Transverse colon (tissue), 4 donors: ENCODE data around the gene AGTRAP. TPM values are rescaled to one million over a fixed set of nuclear protein-coding genes. Genes with fewer than 3 reads are reported as not detected.

Experiments
- DNase-seq: peaks from one replicate; pipeline ENCODE4 v3.0.0-alpha.2; 2019
- H3K27ac ChIP-seq, 4 donors: fragments of 200-600 bp; sonication (generic); 2 replicates each; pipeline ENCODE4 v1.5.1; 2016 to 2018; ENCODE audit warnings: inconsistent platforms in 4 of 4
- H3K27me3 ChIP-seq: fragments of 200-600 bp; sonication (generic); 2 replicates; pipeline ENCODE4 v1.5.1; 2017; ENCODE audit warnings: inconsistent platforms
- H3K36me3 ChIP-seq, 4 donors: fragments of 200-600 bp; sonication (generic); 2 replicates each; pipeline ENCODE4 v1.5.1; 2017 to 2019; ENCODE audit warnings: inconsistent platforms in 4 of 4
- H3K4me1 ChIP-seq, 4 donors: fragments of 200-600 bp; sonication (generic); 2 replicates each; pipeline ENCODE4 v1.5.1; 2017 to 2020; ENCODE audit warnings: inconsistent platforms in 4 of 4
- H3K4me3 ChIP-seq, 4 donors: fragments of 200-600 bp; sonication (generic); 1 replicate in 1 of 4; 2 replicates in 3 of 4; pipeline versions ENCODE4 v1.5.1 to v1.6.1; 2017 to 2019; ENCODE audit warnings: inconsistent platforms in 4 of 4
- H3K9me3 ChIP-seq, 2 donors: fragments of 200-600 bp; sonication (generic); 2 replicates each; pipeline ENCODE4 v1.5.1; 2017 to 2019; ENCODE audit warnings: inconsistent platforms in 2 of 2
- EP300 ChIP-seq: sonication (generic); formaldehyde crosslinking; IDR thresholded peaks from one replicate; pipeline ENCODE4 v1.6.1; 2017; ENCODE audit warnings: antibody characterized with exemption, low read depth
- POLR2A ChIP-seq: fragments of 450-650 bp; IDR thresholded peaks from one replicate; pipeline ENCODE4 v1.6.1; 2016; ENCODE audit warnings: antibody characterized with exemption, mild to moderate bottlenecking, moderate library complexity
- POLR2AphosphoS5 ChIP-seq, 3 donors: sonication (generic); formaldehyde crosslinking; IDR thresholded peaks; one replicate each; pipeline ENCODE4 v1.6.1; 2016; ENCODE audit warnings: antibody characterized with exemption in 3 of 3
- WGBS, 2 donors: methylation state at CpG; one replicate each; pipeline ENCODE4 v1.1.5; 2018; ENCODE audit warnings: low coverage in 1 of 2; 5-methylcytosine and 5-hydroxymethylcytosine counted together
- in situ Hi-C, 4 donors: fragments of 200-750 bp; cut with MboI; loops; one replicate each; pipeline versions ENCODE4 v1.15.0 to v1.15.1; 2017; ENCODE audit warnings: low sequenced_read_pairs in 3 of 4, low pct_ligation_motif_present in 1 of 4, low pct_unique_long_range_greater_than_20kb in 1 of 4
- intact Hi-C: fragments of 100-400 bp; cut with DNase I; formaldehyde crosslinking; loops from one replicate; pipeline ENCODE4 v1.15.1; 2023; ENCODE audit warnings: low total_unique reads
- total RNA-seq, 4 donors: library from RNA; depleted of rRNA; stranded (reverse); fragments of >200 nt; gene quantifications; one replicate each; pipeline ENCODE4 v1.1.0, GENCODE V29; 2016
- TF ChIP-seq, protein P1 (sequence below), 5 experiments: fragments of 200-600 bp in 3 of 5; fragments of 450-650 bp in 2 of 5; sonication (generic) in 3 of 5; IDR thresholded peaks; 1 replicate in 2 of 5; 2 replicates in 3 of 5; pipeline ENCODE4 v1.5.1; 2016 to 2017; ENCODE audit warnings: antibody characterized with exemption in 5 of 5, inconsistent platforms in 3 of 5, mild to moderate bottlenecking in 2 of 5, moderate library complexity in 1 of 5

Gene AGTRAP
- total RNA-seq, 4 donors from 2014 or later: 1.2 to 27.0 (median 22.7) TPM

DNA sequence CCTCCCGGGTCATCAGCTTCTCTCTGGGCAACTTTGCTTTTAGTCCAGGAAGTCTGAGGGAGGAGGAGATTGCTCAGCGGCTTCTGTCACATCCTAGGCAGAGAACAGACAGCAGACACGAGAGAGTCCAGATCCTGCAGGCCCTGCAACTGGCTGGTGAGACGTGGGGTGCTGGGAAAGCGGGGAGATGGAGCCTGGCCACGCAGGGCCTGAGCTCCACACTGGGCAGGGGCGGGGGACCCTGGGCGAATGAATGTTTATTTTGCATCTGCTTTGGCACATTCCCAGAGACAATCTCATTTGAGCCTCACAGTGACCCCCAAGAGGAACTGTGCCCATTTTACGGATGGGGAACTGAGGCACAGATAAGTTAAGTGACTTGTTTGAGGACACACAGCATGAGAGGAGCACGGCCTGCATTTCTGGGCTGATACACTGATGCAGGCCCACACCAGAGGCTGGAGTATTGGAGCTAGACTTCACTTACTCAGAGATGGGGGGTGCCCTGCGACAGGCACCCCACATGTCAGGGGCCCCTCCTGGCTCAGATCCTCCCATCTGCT is 35.6 kb downstream of the AGTRAP start:
- Histone ChIP-seq H3K4me3 (no peak overlapping the region), H3K4me1 (no peaks in the 10 kb centered on the region), H3K27ac (no peak overlapping the region), H3K27me3 (peaks cover 8% of the 10 kb centered on the region), H3K9me3 (no peaks in the 10 kb centered on the region), H3K36me3 (no peaks in the 10 kb centered on the region)
- 56% methylated on average over 11 of the region's 11 CpGs; no CpG with 5 or more reads in 1 of the 2 donors for WGBS, 2 donors
- TF ChIP-seq EP300: no peak
- TF ChIP-seq, protein P1, sequence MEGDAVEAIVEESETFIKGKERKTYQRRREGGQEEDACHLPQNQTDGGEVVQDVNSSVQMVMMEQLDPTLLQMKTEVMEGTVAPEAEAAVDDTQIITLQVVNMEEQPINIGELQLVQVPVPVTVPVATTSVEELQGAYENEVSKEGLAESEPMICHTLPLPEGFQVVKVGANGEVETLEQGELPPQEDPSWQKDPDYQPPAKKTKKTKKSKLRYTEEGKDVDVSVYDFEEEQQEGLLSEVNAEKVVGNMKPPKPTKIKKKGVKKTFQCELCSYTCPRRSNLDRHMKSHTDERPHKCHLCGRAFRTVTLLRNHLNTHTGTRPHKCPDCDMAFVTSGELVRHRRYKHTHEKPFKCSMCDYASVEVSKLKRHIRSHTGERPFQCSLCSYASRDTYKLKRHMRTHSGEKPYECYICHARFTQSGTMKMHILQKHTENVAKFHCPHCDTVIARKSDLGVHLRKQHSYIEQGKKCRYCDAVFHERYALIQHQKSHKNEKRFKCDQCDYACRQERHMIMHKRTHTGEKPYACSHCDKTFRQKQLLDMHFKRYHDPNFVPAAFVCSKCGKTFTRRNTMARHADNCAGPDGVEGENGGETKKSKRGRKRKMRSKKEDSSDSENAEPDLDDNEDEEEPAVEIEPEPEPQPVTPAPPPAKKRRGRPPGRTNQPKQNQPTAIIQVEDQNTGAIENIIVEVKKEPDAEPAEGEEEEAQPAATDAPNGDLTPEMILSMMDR (IDR thresholded peaks at IDR 0.05): no peak
- in situ Hi-C loops: no loop called here
- no peak for DNase-seq
- intact Hi-C loops: no loop called here

DNA sequence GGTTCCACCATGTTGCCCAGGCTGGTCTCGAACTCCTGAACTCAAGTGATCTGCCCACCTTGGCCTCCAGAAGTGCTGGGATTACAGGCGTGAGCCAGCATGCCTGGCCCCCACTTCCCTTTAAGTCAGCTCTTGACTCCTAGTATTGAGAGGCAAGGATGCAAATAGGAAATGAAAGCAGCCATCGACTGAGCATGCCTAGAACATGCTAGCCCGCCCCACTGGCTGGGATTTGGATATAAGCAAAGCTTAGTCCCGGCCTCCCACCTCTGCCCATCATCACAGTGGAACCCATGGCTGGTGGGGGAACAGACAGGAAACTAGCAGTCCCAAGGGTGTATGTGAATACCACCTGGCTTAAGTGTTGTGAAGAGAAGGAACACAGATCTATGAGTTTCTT is 36.5 kb downstream of the AGTRAP start:
- intact Hi-C loops: no loop called here
- no peak for DNase-seq
- 64% methylated on average over 5 of the region's 5 CpGs; no CpG with 5 or more reads in 1 of the 2 donors for WGBS, 2 donors
- no peaks in the 10 kb centered on the region for H3K4me1 ChIP-seq
- in situ Hi-C loops: no loop called here
- TF ChIP-seq, protein P1 (IDR thresholded peaks at IDR 0.05): no peak
- no peak for TF ChIP-seq POLR2AphosphoS5 (IDR thresholded peaks at IDR 0.05)
- no peak for TF ChIP-seq EP300
- TF ChIP-seq POLR2A: no peak
- H3K27ac ChIP-seq: no peak overlapping the region
- H3K4me3 ChIP-seq: no peak overlapping the region
- H3K27me3 ChIP-seq: peaks cover 8% of the 10 kb centered on the region
- no peaks in the 10 kb centered on the region for H3K36me3 ChIP-seq
- H3K9me3 ChIP-seq: no peaks in the 10 kb centered on the region

DNA sequence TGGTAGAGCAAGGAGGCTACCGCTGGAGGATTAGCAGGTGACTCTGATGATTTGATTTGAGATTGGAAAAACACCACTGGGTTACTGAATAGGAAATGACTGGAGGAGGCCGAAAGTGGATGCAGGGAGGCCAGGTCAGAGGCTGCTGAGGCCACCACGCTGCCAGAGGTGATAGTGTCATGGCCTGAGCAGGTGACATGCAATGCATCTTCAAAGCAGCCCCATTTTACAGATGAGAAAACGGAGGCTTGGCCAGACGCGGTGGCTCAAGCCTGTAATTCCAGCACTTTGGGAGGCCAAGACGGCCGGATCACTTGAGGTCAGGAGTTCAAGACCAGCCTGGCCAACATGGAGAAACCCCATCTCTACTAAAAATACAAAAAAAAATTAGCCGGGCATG is 38.8 kb downstream of the AGTRAP start:
- no peaks in the 10 kb centered on the region for H3K9me3 ChIP-seq
- WGBS, 2 donors: 92 to 100% methylated on average over 6 to 9 of the region's 9 CpGs
- H3K27ac ChIP-seq: no peak overlapping the region
- H3K36me3 ChIP-seq: no peaks in the 10 kb centered on the region
- H3K4me1 ChIP-seq: no peaks in the 10 kb centered on the region
- intact Hi-C loops: no loop called here
- DNase-seq: no peak
- peaks cover 8% of the 10 kb centered on the region for H3K27me3 ChIP-seq
- TF ChIP-seq, protein P1 (IDR thresholded peaks at IDR 0.05): no peak
- TF ChIP-seq EP300: no peak
- no peak for TF ChIP-seq POLR2AphosphoS5 (IDR thresholded peaks at IDR 0.05)
- TF ChIP-seq POLR2A: no peak
- H3K4me3 ChIP-seq: no peak overlapping the region
- in situ Hi-C loops: no loop called here

DNA sequence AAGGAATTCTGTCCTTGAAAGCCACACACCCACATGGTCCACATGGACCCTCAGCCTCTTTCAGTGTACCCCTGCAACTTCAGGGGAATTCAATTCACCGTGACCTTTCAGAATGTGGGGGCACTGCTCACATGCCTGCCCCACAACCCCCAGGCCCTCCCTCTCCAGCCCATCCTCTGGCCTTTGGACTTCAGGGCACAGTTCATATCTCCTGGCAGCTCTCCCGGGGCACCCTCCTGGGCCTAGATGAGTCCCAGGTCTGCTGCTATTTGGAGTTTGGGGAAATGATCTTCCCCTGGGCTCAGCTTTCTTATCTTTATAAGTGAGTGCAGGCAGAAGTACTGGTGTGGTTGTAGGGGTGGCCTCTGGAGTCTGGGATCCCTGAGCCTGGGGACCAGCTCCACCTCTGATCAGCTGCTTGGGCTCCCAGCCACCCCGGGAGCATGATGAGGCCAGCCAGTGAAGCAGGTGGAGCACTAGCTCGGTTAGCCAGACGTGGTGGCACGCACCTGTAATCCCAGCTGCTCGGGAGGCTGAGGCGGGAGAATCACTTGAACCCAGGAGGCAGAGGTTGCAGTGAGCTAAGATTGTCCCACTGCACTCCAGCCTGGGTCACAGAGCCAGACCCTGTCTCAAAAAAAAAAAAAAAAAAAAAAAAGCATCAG is 41.9 kb downstream of the AGTRAP start:
- Histone ChIP-seq H3K4me3 (no peak overlapping the region), H3K4me1 (no peaks in the 10 kb centered on the region), H3K36me3 (no peaks in the 10 kb centered on the region), H3K27ac (no peak overlapping the region), H3K9me3 (no peaks in the 10 kb centered on the region), H3K27me3 (no peaks in the 10 kb centered on the region)
- in situ Hi-C loops: no loop called here
- 45% methylated on average over 6 of the region's 8 CpGs; no CpG with 5 or more reads in 1 of the 2 donors for WGBS, 2 donors
- TF ChIP-seq EP300 (no peak), POLR2AphosphoS5 (IDR thresholded peaks at IDR 0.05) (no peak), POLR2A (no peak)
- TF ChIP-seq, protein P1 (IDR thresholded peaks at IDR 0.05): no peak
- DNase-seq: no peak
- intact Hi-C loops: no loop called here
